ENCODE results near the gene F2RL1. TPM values are rescaled to one million over a fixed set of nuclear protein-coding genes. Genes with fewer than 3 reads are reported as not detected.
A peak's percentile ranks its signal among the peaks of the same experiment; 100 is the strongest.

The F2RL1 gene
- total RNA-seq, 1 experiment from 2014 or later = 23.0 TPM

DNA sequence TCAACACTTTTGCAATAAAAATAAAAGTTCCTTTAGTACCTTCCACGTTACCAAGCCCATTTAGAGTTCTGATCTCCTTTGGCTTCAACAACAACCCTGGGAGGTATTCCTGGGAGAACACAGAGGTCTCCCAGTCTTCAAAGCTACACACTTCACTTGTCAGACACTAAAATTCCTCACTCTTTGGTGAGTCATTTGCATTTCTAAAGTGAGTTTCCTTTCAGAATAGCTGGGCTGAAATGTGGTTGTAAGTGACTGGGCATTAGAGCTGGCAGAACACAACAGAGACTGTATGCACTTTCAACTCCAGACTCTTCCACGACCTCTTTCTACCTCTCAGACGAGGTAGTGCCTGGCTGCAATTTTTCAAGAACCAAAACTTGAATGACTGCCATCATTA lies 11.5 kb upstream of the F2RL1 start:
- peak overlapping the region; percentile 87 for H3K27ac ChIP-seq (ENCODE audit: insufficient read length, low read depth, low read length)

More for the DNA sequence above, 11.5 kb upstream of the F2RL1 start:
- H2AK5ac ChIP-seq (ENCODE audit: insufficient read length, low read length) = peak overlapping the region; percentile 78
- Mint-ChIP-seq H3K9me3 (peaks cover 17 to 21% of the 10 kb centered on the region in 2 experiments), H3K27ac (peak overlapping the region; percentile 99 to 100 (median 100)), H3K36me3 (ENCODE audit: insufficient read depth in 1 of 3, low read depth in 3 of 3) (peaks cover 11 to 21% (median 11%) of the 10 kb centered on the region in 3 experiments), H3K27me3 (ENCODE audit: low read depth) (no peaks in the 10 kb centered on the region; the same call in none of the 2 replicates), H3K4me1 (peaks cover 39 to 48% of the 10 kb centered on the region in 2 experiments), H3K4me3 (peak overlapping the region; percentile 62 to 64)
- peaks cover 17% of the 10 kb centered on the region for H3K4me1 ChIP-seq (ENCODE audit: insufficient read depth, low read length)
- no peak overlapping the region for H3K9ac ChIP-seq (ENCODE audit: extremely low read depth, insufficient read length, low read length)
- TF ChIP-seq, protein P1, sequence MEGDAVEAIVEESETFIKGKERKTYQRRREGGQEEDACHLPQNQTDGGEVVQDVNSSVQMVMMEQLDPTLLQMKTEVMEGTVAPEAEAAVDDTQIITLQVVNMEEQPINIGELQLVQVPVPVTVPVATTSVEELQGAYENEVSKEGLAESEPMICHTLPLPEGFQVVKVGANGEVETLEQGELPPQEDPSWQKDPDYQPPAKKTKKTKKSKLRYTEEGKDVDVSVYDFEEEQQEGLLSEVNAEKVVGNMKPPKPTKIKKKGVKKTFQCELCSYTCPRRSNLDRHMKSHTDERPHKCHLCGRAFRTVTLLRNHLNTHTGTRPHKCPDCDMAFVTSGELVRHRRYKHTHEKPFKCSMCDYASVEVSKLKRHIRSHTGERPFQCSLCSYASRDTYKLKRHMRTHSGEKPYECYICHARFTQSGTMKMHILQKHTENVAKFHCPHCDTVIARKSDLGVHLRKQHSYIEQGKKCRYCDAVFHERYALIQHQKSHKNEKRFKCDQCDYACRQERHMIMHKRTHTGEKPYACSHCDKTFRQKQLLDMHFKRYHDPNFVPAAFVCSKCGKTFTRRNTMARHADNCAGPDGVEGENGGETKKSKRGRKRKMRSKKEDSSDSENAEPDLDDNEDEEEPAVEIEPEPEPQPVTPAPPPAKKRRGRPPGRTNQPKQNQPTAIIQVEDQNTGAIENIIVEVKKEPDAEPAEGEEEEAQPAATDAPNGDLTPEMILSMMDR (conservative IDR thresholded peaks at IDR 0.05) = no peak
- peak; percentile 40 for DNase-seq
- H3K56ac ChIP-seq (ENCODE audit: insufficient read length, low read depth, low read length) = no peak overlapping the region
- no peak overlapping the region for H2BK120ac ChIP-seq (ENCODE audit: low read depth, low read length, poor library complexity, severe bottlenecking)
- no peak overlapping the region for H4K91ac ChIP-seq (ENCODE audit: insufficient read length, low read depth, low read length)
- no CpG with 5 or more reads among the region's 3 CpGs for WGBS (ENCODE audit: extremely low coverage, insufficient read length, low lambda C conversion rate)
- peak overlapping the region; percentile 89 for H3K4me2 ChIP-seq (ENCODE audit: insufficient read depth, insufficient read length, low read length)
- no peak overlapping the region for H2BK15ac ChIP-seq (ENCODE audit: low read depth, low read length)
- H3K4ac ChIP-seq (ENCODE audit: low read depth, low read length) = no peak overlapping the region; the same call in 1 of the 2 replicates
- H3K27me3 ChIP-seq (ENCODE audit: insufficient read depth, low read length) = no peaks in the 10 kb centered on the region
- H3K18ac ChIP-seq (ENCODE audit: insufficient read length, low read depth, low read length) = peak overlapping the region; percentile 75
- no peaks in the 10 kb centered on the region for H3K79me1 ChIP-seq (ENCODE audit: insufficient read depth, low read depth, low read length, poor library complexity, severe bottlenecking)
- H3K14ac ChIP-seq (ENCODE audit: insufficient read depth, low read length) = no peak overlapping the region
- no peaks in the 10 kb centered on the region for H3K23me2 ChIP-seq (ENCODE audit: insufficient read length, low read depth, low read length, poor library complexity, severe bottlenecking)
- H4K5ac ChIP-seq (ENCODE audit: insufficient read length, low read depth, low read length) = no peak overlapping the region
- H3K23ac ChIP-seq (ENCODE audit: insufficient read length, low read depth, low read length) = no peak overlapping the region
- no peaks in the 10 kb centered on the region for H4K20me1 ChIP-seq (ENCODE audit: control insufficient read depth, insufficient read depth, insufficient read length)
- peak overlapping the region; percentile 68 for H2BK5ac ChIP-seq (ENCODE audit: insufficient read length, low read length)
- H3K9me3 ChIP-seq (ENCODE audit: control insufficient read depth, low read depth, low read length) = no peaks in the 10 kb centered on the region
- H3T11ph ChIP-seq (ENCODE audit: low read length) = no peak overlapping the region
- H3K79me2 ChIP-seq (ENCODE audit: insufficient read depth, low read length) = no peaks in the 10 kb centered on the region
- peak overlapping the region; percentile 58 for H2BK12ac ChIP-seq (ENCODE audit: insufficient read length, low read depth, low read length)
- no peak overlapping the region for H4K8ac ChIP-seq (replicated peaks; ENCODE audit: insufficient read length, low read depth, low read length)
- no peak overlapping the region for H2BK20ac ChIP-seq (ENCODE audit: low read depth, low read length, poor library complexity, severe bottlenecking)
- no peak overlapping the region for H2AFZ ChIP-seq (ENCODE audit: low read length)
